ENCODE results near the gene ARID1B.
A peak's percentile ranks its signal among the peaks of the same experiment; 100 is the strongest.

Gene ARID1B

DNA sequence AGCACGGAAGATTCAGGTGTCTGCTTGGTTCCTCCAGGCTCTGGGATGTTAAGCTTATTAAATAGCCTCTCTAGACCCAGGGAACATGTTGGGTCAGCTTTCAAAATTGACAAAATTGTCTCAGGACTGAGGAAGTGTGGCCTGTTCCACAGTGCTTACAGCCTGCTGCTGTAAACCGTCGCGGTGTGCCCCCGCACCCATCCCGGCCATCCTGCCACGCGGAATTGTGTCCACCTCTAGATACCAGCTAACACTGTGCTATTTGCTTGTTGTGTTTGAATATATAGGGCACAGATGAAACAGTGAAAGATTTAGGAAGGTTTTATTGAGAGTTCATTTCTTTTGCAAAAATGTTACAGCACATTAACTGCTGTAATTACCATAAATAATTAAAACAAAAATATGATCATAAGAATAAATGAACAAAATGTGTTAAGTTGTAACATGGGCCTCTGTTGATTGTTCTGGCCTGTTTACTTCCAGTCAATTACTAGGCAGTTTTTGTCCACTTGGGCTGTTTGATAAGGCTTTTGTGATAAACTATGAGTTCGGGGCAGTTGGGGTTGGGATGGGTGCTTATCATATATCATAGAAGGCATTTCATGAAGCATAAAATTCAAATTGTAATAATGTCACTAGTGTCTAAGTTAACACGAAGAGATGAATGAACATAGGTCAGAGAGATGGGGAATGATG is 77.4 kb downstream of the ARID1B start:
- Histone ChIP-seq H3K4me3 (ENCODE audit: control insufficient read depth in 1 of 7, extremely low read depth in 1 of 7, insufficient read depth in 4 of 7, low read depth in 2 of 7, low read length in 6 of 7) (no peak overlapping the region), H3K4me1 (ENCODE audit: control extremely low read depth in 1 of 4, control insufficient read depth in 4 of 4, insufficient read depth in 4 of 4, low read length in 3 of 4) (peaks cover 16 to 57% (median 21%) of the 10 kb centered on the region in 4 experiments), H3K27ac (ENCODE audit: insufficient read depth in 1 of 2, low read depth in 1 of 2, low read length in 2 of 2, poor library complexity in 1 of 2, severe bottlenecking in 2 of 2) (peak overlapping the region; percentile 28 to 57), H3K36me3 (ENCODE audit: control insufficient read depth in 4 of 4, insufficient read depth in 4 of 4, low read length in 3 of 4) (peaks cover 0 to 11% (median 2%) of the 10 kb centered on the region in 4 experiments), H3K27me3 (replicated peaks in 2 of 5; ENCODE audit: control insufficient read depth in 4 of 5, insufficient read depth in 5 of 5, low read length in 4 of 5) (no peaks in the 10 kb centered on the region), H3K9me3 (ENCODE audit: control extremely low read depth in 1 of 5, control insufficient read depth in 4 of 5, insufficient read depth in 2 of 5, low read depth in 1 of 5, low read length in 4 of 5) (no peaks in the 10 kb centered on the region)
- no peak for DNase-seq
- CTCF ChIA-PET, result interaction anchor here (1.0 kb wide), 2 partner anchors 10 to 78 kb away, joined by 3 to 4 read pairs; no protein-coding TSS in a partner anchor
- WGBS (ENCODE audit: insufficient coverage), result 100% methylated on average over 1 of the region's 10 CpGs
- POLR2A ChIA-PET, result no interaction called here

DNA sequence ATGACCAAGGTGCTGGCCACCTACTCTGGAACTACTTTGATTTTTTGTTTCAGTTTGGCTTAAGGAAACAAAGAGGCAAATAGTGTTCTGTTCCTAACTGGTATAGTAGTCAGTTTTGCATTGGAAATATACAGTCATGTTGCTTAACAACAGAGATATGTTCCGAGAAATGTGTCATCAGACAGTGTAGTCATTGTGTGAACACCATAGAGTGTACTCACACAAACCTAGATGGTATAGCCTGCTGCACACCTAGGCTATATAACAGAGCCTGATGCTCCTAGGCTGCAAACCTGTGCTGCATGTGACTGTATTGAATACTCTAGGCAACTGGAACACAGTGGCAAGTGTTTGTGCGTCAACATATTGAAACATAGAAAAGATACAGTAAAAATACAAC is 80.4 kb downstream of the ARID1B start:
- Histone ChIP-seq H3K4me3 (ENCODE audit: control insufficient read depth in 1 of 7, extremely low read depth in 1 of 7, insufficient read depth in 4 of 7, low read depth in 2 of 7, low read length in 6 of 7) (no peak overlapping the region), H3K9me3 (ENCODE audit: control extremely low read depth in 1 of 5, control insufficient read depth in 4 of 5, insufficient read depth in 2 of 5, low read depth in 1 of 5, low read length in 4 of 5) (no peaks in the 10 kb centered on the region), H3K36me3 (ENCODE audit: control insufficient read depth in 4 of 4, insufficient read depth in 4 of 4, low read length in 3 of 4) (peaks cover 0 to 11% (median 1%) of the 10 kb centered on the region in 4 experiments), H3K27me3 (replicated peaks in 2 of 5; ENCODE audit: control insufficient read depth in 4 of 5, insufficient read depth in 5 of 5, low read length in 4 of 5) (no peaks in the 10 kb centered on the region), H3K27ac (ENCODE audit: insufficient read depth in 1 of 2, low read depth in 1 of 2, low read length in 2 of 2, poor library complexity in 1 of 2, severe bottlenecking in 2 of 2) (no peak overlapping the region), H3K4me1 (ENCODE audit: control extremely low read depth in 1 of 4, control insufficient read depth in 4 of 4, insufficient read depth in 4 of 4, low read length in 3 of 4) (peaks cover 2 to 35% (median 10%) of the 10 kb centered on the region in 4 experiments)
- ChIA-PET POLR2A (no interaction called here), CTCF (no interaction called here)
- WGBS (ENCODE audit: insufficient coverage), result 86% methylated on average over 1 of the region's 2 CpGs
- no peak for DNase-seq

DNA sequence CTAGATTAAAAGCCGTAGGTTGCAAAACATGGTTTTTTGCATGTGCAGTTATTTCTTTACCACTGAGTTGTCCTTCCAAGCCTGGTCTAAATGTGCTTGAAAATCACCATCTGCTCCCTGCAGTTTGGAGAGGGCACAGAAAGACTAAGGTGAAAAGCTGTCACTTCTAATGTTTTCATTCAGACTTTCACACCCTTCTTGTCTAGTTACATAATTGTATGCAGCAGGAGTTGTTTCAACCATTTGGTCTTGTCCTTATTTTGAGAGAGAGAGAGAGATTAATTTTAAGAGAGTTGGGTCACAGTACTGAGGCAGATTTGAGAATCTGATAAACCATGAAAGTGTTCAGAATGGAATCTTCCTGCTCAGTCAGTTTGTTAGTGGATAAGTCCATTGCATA is 82.5 kb downstream of the ARID1B start:
- no peaks in the 10 kb centered on the region for H3K27me3 ChIP-seq (replicated peaks in 2 of 5; ENCODE audit: control insufficient read depth in 4 of 5, insufficient read depth in 5 of 5, low read length in 4 of 5)
- H3K4me1 ChIP-seq (ENCODE audit: control extremely low read depth in 1 of 4, control insufficient read depth in 4 of 4, insufficient read depth in 4 of 4, low read length in 3 of 4), result peaks cover 0 to 30% (median 8%) of the 10 kb centered on the region in 4 experiments
- POLR2A ChIA-PET, result no interaction called here
- peaks cover 0 to 2% (median 0%) of the 10 kb centered on the region in 5 experiments for H3K9me3 ChIP-seq (ENCODE audit: control extremely low read depth in 1 of 5, control insufficient read depth in 4 of 5, insufficient read depth in 2 of 5, low read depth in 1 of 5, low read length in 4 of 5)
- H3K4me3 ChIP-seq (ENCODE audit: control insufficient read depth in 1 of 7, extremely low read depth in 1 of 7, insufficient read depth in 4 of 7, low read depth in 2 of 7, low read length in 6 of 7), result no peak overlapping the region
- DNase-seq, result no peak
- H3K36me3 ChIP-seq (ENCODE audit: control insufficient read depth in 4 of 4, insufficient read depth in 4 of 4, low read length in 3 of 4), result peaks cover 0 to 6% (median 4%) of the 10 kb centered on the region in 4 experiments
- WGBS (ENCODE audit: insufficient coverage), result 86% methylated on average over 1 of the region's 1 CpG
- CTCF ChIA-PET, result no interaction called here
- no peak overlapping the region for H3K27ac ChIP-seq (ENCODE audit: insufficient read depth in 1 of 2, low read depth in 1 of 2, low read length in 2 of 2, poor library complexity in 1 of 2, severe bottlenecking in 2 of 2)

DNA sequence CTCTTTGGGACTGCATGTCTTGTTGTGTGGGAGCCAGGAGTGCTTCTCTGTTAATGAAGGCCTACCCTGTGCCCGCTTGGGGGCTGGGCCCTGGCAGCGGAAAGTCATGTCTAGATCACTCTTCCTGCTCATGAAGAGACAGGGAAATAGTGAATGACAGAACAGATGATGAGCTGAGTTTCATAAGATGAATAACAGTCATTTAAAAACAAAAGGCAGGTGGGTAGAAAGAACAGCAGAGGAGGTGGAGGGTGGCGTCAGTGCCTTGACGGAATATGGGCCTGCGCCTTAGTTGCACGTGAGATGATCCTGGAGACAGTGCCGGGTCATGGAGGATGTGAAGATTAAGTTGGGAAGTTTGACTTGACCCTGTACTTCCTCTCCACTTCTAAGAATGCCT is 85.5 kb downstream of the ARID1B start:
- CTCF ChIA-PET, result interaction anchor here (1.3 kb wide), 1 partner anchor 10 kb away, joined by 3 read pairs; no protein-coding TSS in a partner anchor
- Histone ChIP-seq H3K27me3 (replicated peaks in 2 of 5; ENCODE audit: control insufficient read depth in 4 of 5, insufficient read depth in 5 of 5, low read length in 4 of 5) (no peaks in the 10 kb centered on the region), H3K27ac (ENCODE audit: insufficient read depth in 1 of 2, low read depth in 1 of 2, low read length in 2 of 2, poor library complexity in 1 of 2, severe bottlenecking in 2 of 2) (no peak overlapping the region), H3K9me3 (ENCODE audit: control extremely low read depth in 1 of 5, control insufficient read depth in 4 of 5, insufficient read depth in 2 of 5, low read depth in 1 of 5, low read length in 4 of 5) (peaks cover 0 to 2% (median 0%) of the 10 kb centered on the region in 5 experiments), H3K4me1 (ENCODE audit: control extremely low read depth in 1 of 4, control insufficient read depth in 4 of 4, insufficient read depth in 4 of 4, low read length in 3 of 4) (peaks cover 0 to 29% (median 9%) of the 10 kb centered on the region in 4 experiments), H3K36me3 (ENCODE audit: control insufficient read depth in 4 of 4, insufficient read depth in 4 of 4, low read length in 3 of 4) (peaks cover 2 to 7% (median 4%) of the 10 kb centered on the region in 4 experiments), H3K4me3 (ENCODE audit: control insufficient read depth in 1 of 7, extremely low read depth in 1 of 7, insufficient read depth in 4 of 7, low read depth in 2 of 7, low read length in 6 of 7) (no peak overlapping the region)
- WGBS (ENCODE audit: insufficient coverage), result 96% methylated on average over 5 of the region's 7 CpGs
- DNase-seq, result no peak
- POLR2A ChIA-PET, result no interaction called here

DNA sequence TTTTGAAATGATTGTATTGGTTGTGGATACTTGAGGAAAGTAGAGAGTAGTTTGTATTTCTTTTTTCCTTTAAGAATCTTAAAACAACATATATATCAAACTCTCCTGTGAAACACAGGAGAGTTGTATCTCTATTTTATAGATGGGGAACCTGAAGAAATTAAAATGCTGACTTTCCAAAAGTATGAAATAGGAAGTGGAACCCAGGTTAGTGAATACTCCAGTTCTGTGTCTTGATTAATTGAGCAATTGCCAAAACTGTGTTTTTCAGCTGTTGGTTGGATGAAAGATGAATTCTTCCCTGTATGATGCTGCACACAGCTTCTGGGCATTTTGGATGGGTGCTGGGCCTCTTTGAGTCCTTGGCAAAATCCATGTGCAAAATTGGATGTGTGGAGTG is 86.3 kb downstream of the ARID1B start:
- no peak for DNase-seq
- POLR2A ChIA-PET, result no interaction called here
- CTCF ChIA-PET, result no interaction called here
- H3K4me3 ChIP-seq (ENCODE audit: control insufficient read depth in 1 of 7, extremely low read depth in 1 of 7, insufficient read depth in 4 of 7, low read depth in 2 of 7, low read length in 6 of 7), result no peak overlapping the region
- no peaks in the 10 kb centered on the region for H3K27me3 ChIP-seq (replicated peaks in 2 of 5; ENCODE audit: control insufficient read depth in 4 of 5, insufficient read depth in 5 of 5, low read length in 4 of 5)
- peaks cover 0 to 2% (median 0%) of the 10 kb centered on the region in 5 experiments for H3K9me3 ChIP-seq (ENCODE audit: control extremely low read depth in 1 of 5, control insufficient read depth in 4 of 5, insufficient read depth in 2 of 5, low read depth in 1 of 5, low read length in 4 of 5)
- H3K27ac ChIP-seq (ENCODE audit: insufficient read depth in 1 of 2, low read depth in 1 of 2, low read length in 2 of 2, poor library complexity in 1 of 2, severe bottlenecking in 2 of 2), result no peak overlapping the region
- peaks cover 0 to 31% (median 11%) of the 10 kb centered on the region in 4 experiments for H3K4me1 ChIP-seq (ENCODE audit: control extremely low read depth in 1 of 4, control insufficient read depth in 4 of 4, insufficient read depth in 4 of 4, low read length in 3 of 4)
- H3K36me3 ChIP-seq (ENCODE audit: control insufficient read depth in 4 of 4, insufficient read depth in 4 of 4, low read length in 3 of 4), result peaks cover 2 to 7% (median 4%) of the 10 kb centered on the region in 4 experiments

DNA sequence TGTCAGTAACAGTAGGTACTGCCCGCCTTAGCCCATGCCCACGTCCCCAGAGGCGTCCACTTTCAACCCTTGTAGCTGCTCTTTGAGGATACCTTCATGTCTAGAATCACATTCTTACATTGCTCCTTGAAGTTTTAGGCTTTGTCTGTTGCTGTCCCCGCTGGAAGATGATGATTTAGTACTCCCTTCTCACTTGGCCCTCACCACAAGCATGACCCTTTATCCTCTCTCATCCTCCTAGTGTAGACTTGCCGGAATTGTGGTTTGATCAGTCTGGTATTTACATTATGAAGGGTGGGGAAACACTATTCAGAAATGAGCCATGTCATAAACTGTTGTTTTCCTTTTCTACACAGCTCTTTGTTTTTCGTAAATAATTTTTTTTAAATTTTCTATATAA is 87.4 kb downstream of the ARID1B start:
- Histone ChIP-seq H3K9me3 (ENCODE audit: control extremely low read depth in 1 of 5, control insufficient read depth in 4 of 5, insufficient read depth in 2 of 5, low read depth in 1 of 5, low read length in 4 of 5) (peaks cover 0 to 2% (median 0%) of the 10 kb centered on the region in 5 experiments), H3K4me1 (ENCODE audit: control extremely low read depth in 1 of 4, control insufficient read depth in 4 of 4, insufficient read depth in 4 of 4, low read length in 3 of 4) (peaks cover 0 to 31% (median 11%) of the 10 kb centered on the region in 4 experiments), H3K36me3 (ENCODE audit: control insufficient read depth in 4 of 4, insufficient read depth in 4 of 4, low read length in 3 of 4) (peaks cover 2 to 4% (median 4%) of the 10 kb centered on the region in 4 experiments), H3K27me3 (replicated peaks in 2 of 5; ENCODE audit: control insufficient read depth in 4 of 5, insufficient read depth in 5 of 5, low read length in 4 of 5) (no peaks in the 10 kb centered on the region), H3K27ac (ENCODE audit: insufficient read depth in 1 of 2, low read depth in 1 of 2, low read length in 2 of 2, poor library complexity in 1 of 2, severe bottlenecking in 2 of 2) (no peak overlapping the region), H3K4me3 (ENCODE audit: control insufficient read depth in 1 of 7, extremely low read depth in 1 of 7, insufficient read depth in 4 of 7, low read depth in 2 of 7, low read length in 6 of 7) (no peak overlapping the region)
- CTCF ChIA-PET, result interaction anchor here (1.5 to 2.2 kb wide), 2 partner anchors 10 to 12 kb away, joined by 7 to 8 read pairs; no protein-coding TSS in a partner anchor
- no peak for DNase-seq
- POLR2A ChIA-PET, result no interaction called here
- WGBS (ENCODE audit: insufficient coverage), result 97% methylated on average over 5 of the region's 6 CpGs

DNA sequence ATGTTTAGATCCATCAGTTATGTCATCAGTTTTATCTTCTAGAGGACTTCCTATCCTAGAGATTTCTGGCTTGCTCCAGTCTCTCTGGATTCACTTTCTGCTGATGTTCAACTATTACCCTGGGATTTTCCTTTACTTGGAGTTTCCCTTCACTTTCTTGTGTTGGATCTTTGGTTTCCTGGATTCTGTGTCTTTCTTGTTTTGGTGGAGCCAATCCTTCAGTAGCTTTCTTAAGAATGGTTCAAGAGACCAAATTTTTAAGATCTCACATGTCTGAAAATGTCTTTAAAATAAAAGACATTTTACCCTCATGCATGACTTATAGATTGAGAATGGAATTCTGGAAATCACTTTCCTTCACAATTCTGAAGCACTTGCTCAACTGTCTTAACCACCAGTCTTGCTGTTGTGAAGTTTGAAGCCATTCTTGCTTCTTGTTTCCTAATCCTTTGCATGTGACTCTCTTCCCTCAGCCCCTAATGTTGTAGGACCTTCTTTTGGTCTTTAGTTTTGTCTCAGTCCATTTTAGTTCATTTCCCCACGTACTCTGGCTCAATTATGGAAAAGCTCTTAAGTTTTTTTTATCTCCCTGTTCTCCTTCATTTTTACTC is 87.9 kb downstream of the ARID1B start:
- ChIA-PET POLR2A (no interaction called here), CTCF (interaction anchor here (0.7 to 2.2 kb wide), 3 partner anchors 10 to 44 kb away, joined by 3 to 8 read pairs (median 7); no protein-coding TSS in a partner anchor)
- Histone ChIP-seq H3K27me3 (replicated peaks in 2 of 5; ENCODE audit: control insufficient read depth in 4 of 5, insufficient read depth in 5 of 5, low read length in 4 of 5) (no peaks in the 10 kb centered on the region), H3K27ac (ENCODE audit: insufficient read depth in 1 of 2, low read depth in 1 of 2, low read length in 2 of 2, poor library complexity in 1 of 2, severe bottlenecking in 2 of 2) (no peak overlapping the region), H3K4me3 (ENCODE audit: control insufficient read depth in 1 of 7, extremely low read depth in 1 of 7, insufficient read depth in 4 of 7, low read depth in 2 of 7, low read length in 6 of 7) (no peak overlapping the region), H3K9me3 (ENCODE audit: control extremely low read depth in 1 of 5, control insufficient read depth in 4 of 5, insufficient read depth in 2 of 5, low read depth in 1 of 5, low read length in 4 of 5) (peaks cover 0 to 2% (median 0%) of the 10 kb centered on the region in 5 experiments), H3K4me1 (ENCODE audit: control extremely low read depth in 1 of 4, control insufficient read depth in 4 of 4, insufficient read depth in 4 of 4, low read length in 3 of 4) (peaks cover 0 to 34% (median 12%) of the 10 kb centered on the region in 4 experiments), H3K36me3 (ENCODE audit: control insufficient read depth in 4 of 4, insufficient read depth in 4 of 4, low read length in 3 of 4) (peaks cover 2 to 4% (median 4%) of the 10 kb centered on the region in 4 experiments)
- no peak for DNase-seq
- 90% methylated on average over 1 of the region's 1 CpG for WGBS (ENCODE audit: insufficient coverage)
